Peyer's patch (tissue), 4 donors: ENCODE measurements around the gene ARAP2. TPM values are rescaled to one million over a fixed set of nuclear protein-coding genes. Genes with fewer than 3 reads are reported as not detected.

Experiments
- DNase-seq, 3 donors: peaks; one replicate each; pipeline ENCODE4 v3.0.0-alpha.2; 2017 to 2019
- H3K27ac ChIP-seq, 4 donors: fragments of 200-600 bp; sonication (generic); one replicate each; pipeline ENCODE4 v1.5.1; 2016 to 2019
- H3K27me3 ChIP-seq, 2 donors: fragments of 200-600 bp; sonication (generic); one replicate each; pipeline ENCODE4 v1.5.1; 2019
- H3K36me3 ChIP-seq, 3 donors: fragments of 200-600 bp; sonication (generic); one replicate each; pipeline ENCODE4 v1.5.1; 2016 to 2019
- H3K4me1 ChIP-seq, 4 donors: fragments of 200-600 bp; sonication (generic); one replicate each; pipeline ENCODE4 v1.5.1; 2016 to 2019
- H3K4me3 ChIP-seq, 4 donors: fragments of 200-600 bp; sonication (generic); 1 replicate in 3 of 4; 2 replicates in 1 of 4; pipeline ENCODE4 v1.5.1; 2016 to 2019; ENCODE audit warnings: mild to moderate bottlenecking in 1 of 4
- H3K9me3 ChIP-seq, 4 donors: fragments of 200-600 bp; sonication (generic); one replicate each; pipeline ENCODE4 v1.5.1; 2016 to 2019; ENCODE audit warnings: mild to moderate bottlenecking in 1 of 4
- CTCF ChIP-seq, 6 experiments: fragments of 450-650 bp in 4 of 6; fragments of 200-600 bp in 2 of 6; sonication (generic) in 1 of 6; IDR thresholded peaks; one replicate each; pipeline ENCODE4 v1.5.1; 2017 to 2019; ENCODE audit warnings: antibody characterized with exemption in 6 of 6, mild to moderate bottlenecking in 3 of 6, moderate library complexity in 1 of 6
- POLR2A ChIP-seq, 2 donors: fragments of 450-650 bp; IDR thresholded peaks; one replicate each; pipeline ENCODE4 v1.5.1; 2017; ENCODE audit warnings: antibody characterized with exemption in 2 of 2, mild to moderate bottlenecking in 2 of 2, moderate library complexity in 2 of 2
- total RNA-seq, 4 donors: library from RNA; depleted of rRNA; stranded (reverse); fragments of >200 nt; gene quantifications; one replicate each; pipeline ENCODE4 v1.1.0, GENCODE V29; 2016

The ARAP2 gene
- total RNA-seq, 4 donors from 2014 or later, result 66.8 to 115 (median 81.9) TPM

DNA sequence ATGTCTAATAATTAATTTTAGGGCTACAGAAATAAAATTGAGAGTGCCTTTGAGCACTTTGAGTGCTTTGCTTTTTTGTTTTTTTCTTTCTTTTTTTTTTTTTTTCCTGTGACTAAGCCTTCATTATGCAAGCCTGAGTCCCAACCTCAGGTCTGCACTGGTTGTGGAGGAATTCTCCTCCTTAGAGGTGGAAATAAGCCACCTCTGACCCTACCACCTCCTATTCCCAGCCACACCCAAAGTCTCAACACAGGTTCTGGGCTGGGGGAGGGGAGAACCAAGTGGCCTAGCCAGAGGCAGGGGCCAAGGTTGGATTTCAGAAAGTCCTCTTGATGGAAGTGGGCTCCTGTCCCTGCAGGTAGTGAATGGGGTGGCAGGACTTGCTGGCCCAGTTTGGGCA, 180.2 kb downstream of the ARAP2 start:
- Histone ChIP-seq H3K9me3 (no peaks in the 10 kb centered on the region), H3K36me3 (peaks cover 0 to 11% (median 0%) of the 10 kb centered on the region in 3 donors), H3K4me3 (no peak overlapping the region), H3K4me1 (no peaks in the 10 kb centered on the region), H3K27ac (no peak overlapping the region), H3K27me3 (no peaks in the 10 kb centered on the region)
- no peak for DNase-seq
- TF ChIP-seq POLR2A (IDR thresholded peaks at IDR 0.05) (no peak), CTCF (IDR thresholded peaks at IDR 0.05) (no peak)

DNA sequence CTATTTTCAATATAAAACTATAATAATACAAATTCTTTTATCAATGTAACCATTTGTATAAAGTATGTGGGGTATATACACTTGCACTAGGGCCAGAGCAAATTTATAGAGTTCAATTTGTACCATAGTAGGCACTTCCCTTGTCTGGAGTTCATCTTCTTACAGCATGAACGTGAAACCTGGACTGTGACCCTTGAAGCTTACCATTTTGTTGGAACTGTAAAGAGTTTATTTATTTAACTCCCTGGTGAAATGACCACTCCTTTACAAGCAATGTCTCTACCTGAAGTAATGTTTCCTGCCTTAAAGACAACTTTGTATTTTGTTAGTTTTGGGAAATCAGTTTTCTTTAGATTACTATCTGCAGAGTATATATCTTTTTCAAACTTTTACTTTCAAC, 188.2 kb downstream of the ARAP2 start:
- DNase-seq, result no peak
- Histone ChIP-seq H3K4me1 (peaks cover 0 to 6% (median 0%) of the 10 kb centered on the region in 4 donors), H3K9me3 (no peaks in the 10 kb centered on the region), H3K27me3 (no peaks in the 10 kb centered on the region), H3K4me3 (no peak overlapping the region), H3K36me3 (no peaks in the 10 kb centered on the region), H3K27ac (no peak overlapping the region)
- TF ChIP-seq POLR2A (IDR thresholded peaks at IDR 0.05), result no peak

DNA sequence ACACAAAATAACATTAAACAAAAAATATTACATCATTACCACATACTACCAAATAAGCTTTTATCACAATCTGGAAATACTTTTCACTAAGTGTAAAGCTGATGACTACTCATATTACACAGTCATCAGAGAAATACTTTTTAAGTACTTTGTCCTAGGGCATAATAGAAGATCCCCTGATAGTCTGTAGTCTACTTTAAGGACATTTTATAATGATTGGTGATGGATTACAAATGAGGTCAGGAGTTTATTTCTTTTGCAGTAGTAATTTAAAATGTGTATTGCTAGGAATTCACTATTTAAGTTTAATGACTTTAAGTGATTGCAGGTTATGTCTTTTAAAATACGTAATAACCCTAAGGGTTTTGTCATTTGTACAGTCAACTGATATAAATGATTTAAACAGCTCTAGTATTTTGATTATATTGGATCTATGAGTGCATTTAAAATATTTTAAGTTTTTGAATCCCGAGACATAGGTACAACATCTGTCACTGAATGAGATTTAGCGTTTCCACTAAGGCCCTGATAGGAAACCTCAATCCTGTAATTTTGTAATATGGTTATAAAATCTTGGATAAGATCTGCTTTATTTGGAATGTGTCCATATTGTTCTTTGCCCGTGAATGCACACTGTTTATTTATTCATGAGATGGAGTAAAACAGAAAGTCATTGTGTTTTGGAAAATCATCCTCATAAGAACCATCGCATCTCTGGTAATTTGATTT, 189.5 kb downstream of the ARAP2 start:
- no peak overlapping the region for H3K27ac ChIP-seq
- DNase-seq, result no peak
- peaks cover 0 to 6% (median 0%) of the 10 kb centered on the region in 4 donors for H3K4me1 ChIP-seq
- no peaks in the 10 kb centered on the region for H3K27me3 ChIP-seq
- no peaks in the 10 kb centered on the region for H3K36me3 ChIP-seq
- no peak overlapping the region for H3K4me3 ChIP-seq
- H3K9me3 ChIP-seq, result no peaks in the 10 kb centered on the region
- no peak for TF ChIP-seq POLR2A (IDR thresholded peaks at IDR 0.05)
- no peak for TF ChIP-seq CTCF (IDR thresholded peaks at IDR 0.05)

GRCh38 chr4:36053930-36054329, 190.4 kb downstream of the ARAP2 start:
- H3K27ac ChIP-seq, result no peak overlapping the region
- no peaks in the 10 kb centered on the region for H3K9me3 ChIP-seq
- H3K4me3 ChIP-seq, result no peak overlapping the region
- peaks cover 0 to 6% (median 0%) of the 10 kb centered on the region in 4 donors for H3K4me1 ChIP-seq
- DNase-seq, result no peak
- no peaks in the 10 kb centered on the region for H3K27me3 ChIP-seq
- TF ChIP-seq POLR2A (IDR thresholded peaks at IDR 0.05) (no peak), CTCF (IDR thresholded peaks at IDR 0.05) (no peak)
- H3K36me3 ChIP-seq, result no peaks in the 10 kb centered on the region

GRCh38 chr4:36051634-36052033, 192.7 kb downstream of the ARAP2 start:
- H3K36me3 ChIP-seq, result no peaks in the 10 kb centered on the region
- no peak overlapping the region for H3K4me3 ChIP-seq
- peaks cover 0 to 2% (median 0%) of the 10 kb centered on the region in 4 donors for H3K4me1 ChIP-seq
- no peak overlapping the region for H3K27ac ChIP-seq
- H3K27me3 ChIP-seq, result no peaks in the 10 kb centered on the region
- H3K9me3 ChIP-seq, result no peaks in the 10 kb centered on the region
- TF ChIP-seq CTCF (IDR thresholded peaks at IDR 0.05) (no peak), POLR2A (IDR thresholded peaks at IDR 0.05) (no peak)
- DNase-seq, result no peak

DNA sequence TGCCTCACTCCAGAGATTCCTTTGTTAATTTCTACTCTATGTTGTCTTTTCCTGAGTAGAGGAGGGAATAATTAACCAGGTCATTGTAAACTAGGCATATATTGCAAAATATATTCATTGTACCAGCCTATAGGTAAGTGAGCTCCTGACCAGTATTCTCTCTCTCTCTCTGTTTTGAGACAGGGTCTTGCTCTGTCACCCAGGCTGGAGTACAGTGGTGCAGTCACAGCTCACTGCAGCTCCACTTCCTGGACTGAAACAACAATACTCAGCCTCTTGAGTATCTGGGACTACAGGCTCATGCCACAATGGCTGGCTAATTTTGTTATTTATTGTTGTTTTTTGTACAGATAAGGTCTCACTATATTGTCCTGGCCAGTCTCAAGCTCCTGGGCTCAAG, 198.3 kb downstream of the ARAP2 start:
- Histone ChIP-seq H3K4me1 (no peaks in the 10 kb centered on the region), H3K27ac (no peak overlapping the region), H3K27me3 (no peaks in the 10 kb centered on the region), H3K9me3 (no peaks in the 10 kb centered on the region), H3K36me3 (no peaks in the 10 kb centered on the region), H3K4me3 (no peak overlapping the region)
- TF ChIP-seq POLR2A (IDR thresholded peaks at IDR 0.05), result no peak
- no peak for TF ChIP-seq CTCF (IDR thresholded peaks at IDR 0.05)
- no peak for DNase-seq
